Cardiac fibroblast (primary cell): ENCODE data around the gene PSG7.
A peak's percentile ranks its signal among the peaks of the same experiment; 100 is the strongest.
"Not testable (repeated sequence)": the region's sequence is repeated elsewhere in the genome, so short reads cannot be mapped to it uniquely, and the experiment has no call there.

Experiments
- DNase-seq, 2 donors: peaks; one replicate each; pipeline versions ENCODE4 v3.0.0 to v3.0.0-alpha.2; 2010; ENCODE audit warnings: low read depth in 2 of 2
- H3K4me3 ChIP-seq, 2 donors: replicated peaks in 1 of 2; 1 replicate in 1 of 2; 2 replicates in 1 of 2; pipeline ENCODE4 v1.5.1; 2011; ENCODE audit warnings: low read depth in 2 of 2, low read length in 2 of 2, mild to moderate bottlenecking in 2 of 2, moderate library complexity in 1 of 2
- TF ChIP-seq, protein P1 (sequence below): IDR thresholded peaks from one replicate; pipeline ENCODE4 v1.5.1; 2011; ENCODE audit warnings: low read depth, mild to moderate bottlenecking, low read length, inconsistent platforms

PSG7 gene

GRCh38 chr19:42879613-42880012 is 57.4 kb downstream of the PSG7 start, which contains the start of gene PSG1:
Gene PSG1 (minus strand): TSS chr19:42879713. CDS start chr19:42879581, 132 bp downstream.
- no peak for DNase-seq
- H3K4me3 ChIP-seq: no peak within 1 kb of the TSS
- TF ChIP-seq, protein P1, sequence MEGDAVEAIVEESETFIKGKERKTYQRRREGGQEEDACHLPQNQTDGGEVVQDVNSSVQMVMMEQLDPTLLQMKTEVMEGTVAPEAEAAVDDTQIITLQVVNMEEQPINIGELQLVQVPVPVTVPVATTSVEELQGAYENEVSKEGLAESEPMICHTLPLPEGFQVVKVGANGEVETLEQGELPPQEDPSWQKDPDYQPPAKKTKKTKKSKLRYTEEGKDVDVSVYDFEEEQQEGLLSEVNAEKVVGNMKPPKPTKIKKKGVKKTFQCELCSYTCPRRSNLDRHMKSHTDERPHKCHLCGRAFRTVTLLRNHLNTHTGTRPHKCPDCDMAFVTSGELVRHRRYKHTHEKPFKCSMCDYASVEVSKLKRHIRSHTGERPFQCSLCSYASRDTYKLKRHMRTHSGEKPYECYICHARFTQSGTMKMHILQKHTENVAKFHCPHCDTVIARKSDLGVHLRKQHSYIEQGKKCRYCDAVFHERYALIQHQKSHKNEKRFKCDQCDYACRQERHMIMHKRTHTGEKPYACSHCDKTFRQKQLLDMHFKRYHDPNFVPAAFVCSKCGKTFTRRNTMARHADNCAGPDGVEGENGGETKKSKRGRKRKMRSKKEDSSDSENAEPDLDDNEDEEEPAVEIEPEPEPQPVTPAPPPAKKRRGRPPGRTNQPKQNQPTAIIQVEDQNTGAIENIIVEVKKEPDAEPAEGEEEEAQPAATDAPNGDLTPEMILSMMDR: no peak

DNA sequence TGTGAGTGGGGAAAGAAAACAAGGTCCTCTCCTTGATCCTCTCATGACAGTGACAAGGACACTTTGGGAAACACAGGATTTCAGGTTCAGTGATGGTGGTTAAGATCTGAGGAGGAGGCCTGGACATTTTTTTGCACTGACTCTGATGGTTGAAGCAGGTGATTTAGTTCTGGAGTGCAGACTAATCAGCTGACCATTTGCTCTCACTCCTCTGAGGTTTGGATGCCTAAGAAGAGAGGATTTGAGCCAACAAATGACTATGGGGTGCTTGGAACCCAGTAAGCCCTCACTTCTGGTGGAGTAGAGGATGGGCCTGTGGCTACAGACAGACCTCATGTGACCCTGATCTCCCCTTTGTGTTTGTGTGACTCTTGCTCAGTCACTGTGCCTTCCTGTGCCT is 60.4 kb downstream of the PSG7 start:
- H3K4me3 ChIP-seq: not testable (repeated sequence)
- peak in 1 of 2 donors; percentile 41 for DNase-seq

DNA sequence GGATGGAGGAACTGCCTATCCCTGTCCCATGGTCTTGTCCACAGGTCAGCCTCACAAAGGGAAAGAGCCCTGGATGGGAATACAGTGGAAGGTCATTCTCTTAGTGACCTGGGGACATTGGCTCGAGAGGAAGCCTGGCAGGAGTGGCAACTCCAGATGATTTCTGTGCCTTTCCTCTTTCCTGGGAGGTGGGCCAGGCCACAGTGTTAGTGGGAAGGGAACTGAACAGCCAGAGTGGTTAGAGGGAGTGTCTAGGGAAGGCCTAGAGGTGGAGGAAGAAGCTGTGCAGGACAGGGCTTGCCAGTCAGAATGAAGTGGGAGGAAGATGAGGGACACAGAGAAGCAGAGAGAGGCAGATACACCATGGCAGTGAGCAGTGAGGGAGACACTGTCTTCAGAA is 61.1 kb downstream of the PSG7 start:
- not testable (repeated sequence) for DNase-seq, H3K4me3 ChIP-seq

DNA sequence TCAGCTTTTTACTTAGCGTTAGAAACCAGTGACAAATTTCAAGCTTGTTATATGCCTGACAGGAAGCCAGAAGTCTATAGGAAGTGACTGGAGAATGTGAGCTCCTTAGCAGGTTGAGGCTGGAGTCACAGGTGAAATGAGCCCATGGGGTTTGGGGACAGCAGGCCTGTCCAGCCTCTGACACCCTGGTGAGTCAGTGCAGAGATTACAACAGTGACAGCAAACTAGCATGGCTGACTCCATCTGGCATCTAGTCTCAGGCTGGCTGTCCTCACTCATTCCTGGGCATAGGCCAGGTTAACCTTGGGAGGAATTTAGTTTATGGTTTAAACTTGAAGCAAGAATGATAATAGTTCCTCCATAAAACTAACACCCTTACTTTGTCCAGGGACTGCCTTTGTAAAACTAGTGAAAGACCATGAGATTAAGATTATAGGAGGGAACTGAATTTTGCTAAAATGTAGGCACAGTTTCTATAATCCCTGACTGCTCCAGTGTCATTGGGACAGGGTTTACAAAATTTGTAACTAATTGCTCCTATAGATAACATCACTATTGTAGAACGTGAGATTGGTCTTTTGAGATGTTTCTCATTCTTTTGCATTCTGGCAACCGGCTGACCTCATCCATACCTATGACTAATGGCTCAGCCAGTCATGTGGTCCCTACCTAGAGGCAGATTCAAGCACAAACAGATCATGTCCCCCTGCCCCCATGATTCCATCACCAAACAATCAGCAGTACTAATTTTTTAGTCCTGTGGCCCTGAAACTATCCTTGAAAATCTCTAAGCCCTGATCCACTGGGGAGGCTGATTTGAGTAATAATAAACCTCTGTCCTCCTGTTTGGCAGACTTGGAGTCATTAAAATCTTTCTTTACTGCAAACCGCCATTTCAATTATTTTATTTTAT is 61.9 kb downstream of the PSG7 start:
- H3K4me3 ChIP-seq: not testable (repeated sequence)
- DNase-seq: peak; percentile 8 to 78

- not testable (repeated sequence) for H3K4me3 ChIP-seq, DNase-seq
These were observed 62.9 kb downstream of the PSG7 start for GRCh38 chr19:42874136-42874535.
